Smooth muscle cell of trachea (primary cell): ENCODE results near the gene RDH13. TPM values are rescaled to one million over a fixed set of nuclear protein-coding genes. Genes with fewer than 3 reads are reported as not detected.

Experiments used
- total RNA-seq: library from RNA; depleted of rRNA; stranded (reverse); fragments of >200 nt; gene quantifications from 2 replicates; pipeline ENCODE4 v1.2.1, GENCODE V29; 2014

Gene RDH13, protein sequence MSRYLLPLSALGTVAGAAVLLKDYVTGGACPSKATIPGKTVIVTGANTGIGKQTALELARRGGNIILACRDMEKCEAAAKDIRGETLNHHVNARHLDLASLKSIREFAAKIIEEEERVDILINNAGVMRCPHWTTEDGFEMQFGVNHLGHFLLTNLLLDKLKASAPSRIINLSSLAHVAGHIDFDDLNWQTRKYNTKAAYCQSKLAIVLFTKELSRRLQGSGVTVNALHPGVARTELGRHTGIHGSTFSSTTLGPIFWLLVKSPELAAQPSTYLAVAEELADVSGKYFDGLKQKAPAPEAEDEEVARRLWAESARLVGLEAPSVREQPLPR
- total RNA-seq, result 9.3 and 10.1 TPM in 2 replicates

GRCh38 chr19:55062735-55063491 lies at the start of gene RDH13:
Gene RDH13, minus strand, starts transcription at chr19:55063148. Its CDS starts 116 bp downstream, at chr19:55063032.

GRCh38 chr19:55075371-55075998 lies 12.5 kb upstream of the RDH13 start, which contains the start of gene EPS8L1:
Gene EPS8L1, plus strand, starts transcription at chr19:55075869. Its CDS starts 576 bp downstream, at chr19:55076445.

Other genes starting within 250 kb of the RDH13 start
- not detected in 2 replicates for gene KIR3DL1, start 246.7 kb downstream of the RDH13 start, total RNA-seq
- not detected in 2 replicates for gene KIR2DS4, start 230.5 kb downstream of the RDH13 start, total RNA-seq
- gene KIR3DL2, start 212.7 kb downstream of the RDH13 start, total RNA-seq, result not detected in 2 replicates
- not detected in 2 replicates for gene FCAR, start 188.9 kb downstream of the RDH13 start, total RNA-seq
- not detected in 2 replicates for gene NCR1, start 157.0 kb downstream of the RDH13 start, total RNA-seq
- gene NLRP7, start 115.6 kb downstream of the RDH13 start, total RNA-seq, result under 0.01 TPM in 1 of 2 replicates, not detected in the other
- 0.83 and 1.3 TPM in 2 replicates for gene NLRP2, start 96.8 kb downstream of the RDH13 start, total RNA-seq
- not detected in 2 replicates for gene GP6, start 24.9 kb downstream of the RDH13 start, total RNA-seq
- 0.99 and 1.2 TPM in 2 replicates for gene EPS8L1, start 12.7 kb upstream of the RDH13 start, total RNA-seq
- 44.7 and 46.4 TPM in 2 replicates for gene PPP1R12C, start 54.5 kb upstream of the RDH13 start, total RNA-seq
- 6.8 and 20.8 TPM in 2 replicates for gene TNNT1, start 86.1 kb upstream of the RDH13 start, total RNA-seq
- 0.66 TPM in 1 of 2 replicates, not detected in the other for gene TNNI3, start 94.6 kb upstream of the RDH13 start, total RNA-seq
- 0.33 and 0.87 TPM in 2 replicates for gene DNAAF3, start 103.5 kb upstream of the RDH13 start, total RNA-seq
- 0.15 and 0.17 TPM in 2 replicates for gene SYT5, start 117.1 kb upstream of the RDH13 start, total RNA-seq
- 4.5 and 10.9 TPM in 2 replicates for gene PTPRH, start 146.4 kb upstream of the RDH13 start, total RNA-seq
- 2.2 and 2.3 TPM in 2 replicates for gene TMEM86B, start 165.6 kb upstream of the RDH13 start, total RNA-seq
- gene PPP6R1, start 195.9 kb upstream of the RDH13 start, total RNA-seq, result 33.6 and 48.0 TPM in 2 replicates
- gene HSPBP1, start 217.0 kb upstream of the RDH13 start, total RNA-seq, result 28.8 and 39.3 TPM in 2 replicates
- gene BRSK1, start 220.8 kb upstream of the RDH13 start, total RNA-seq, result 4.0 and 5.2 TPM in 2 replicates